SK-N-SH treated with all-trans-retinoic acid at 6 μM for 48 hours (cell line): ENCODE results near the gene SGPP1.

ENCODE experiments used
- CSDC2 ChIP-seq: fragments of 250-450 bp; sonication (Bioruptor Pico); IDR thresholded peaks from 2 replicates; pipeline ENCODE4 v1.5.0; 2020; ENCODE audit warnings: mild to moderate bottlenecking, moderate library complexity
- ESRRG ChIP-seq: fragments of 250-450 bp; sonication (Bioruptor Pico); IDR thresholded peaks from 2 replicates; pipeline ENCODE4 v1.6.1; 2021; ENCODE audit warnings: mild to moderate bottlenecking
- PATZ1 ChIP-seq: fragments of 250-450 bp; sonication (Bioruptor Pico); IDR thresholded peaks from 2 replicates; pipeline ENCODE4 v1.8.0; 2020; ENCODE audit warnings: mild to moderate bottlenecking, moderate library complexity, borderline replicate concordance
- PPARA ChIP-seq: fragments of 250-450 bp; sonication (Bioruptor Pico); IDR thresholded peaks from 2 replicates; pipeline ENCODE4 v1.5.0; 2020; ENCODE audit warnings: mild to moderate bottlenecking, borderline replicate concordance
- RARB ChIP-seq: fragments of 250-450 bp; sonication (Bioruptor Pico); IDR thresholded peaks from 2 replicates; pipeline ENCODE4 v1.8.0; 2021; ENCODE audit warnings: mild to moderate bottlenecking, moderate library complexity
- SNAI2 ChIP-seq: fragments of 250-450 bp; sonication (Bioruptor Pico); IDR thresholded peaks from 2 replicates; pipeline ENCODE4 v1.5.0; 2020; ENCODE audit warnings: mild to moderate bottlenecking, moderate library complexity
- TSHZ2 ChIP-seq: fragments of 250-450 bp; sonication (Bioruptor Pico); IDR thresholded peaks from 2 replicates; pipeline ENCODE4 v1.5.0; 2020; ENCODE audit warnings: mild to moderate bottlenecking, moderate library complexity
- ZNF565 ChIP-seq: fragments of 450-650 bp; formaldehyde crosslinking; conservative IDR thresholded peaks from 2 replicates; pipeline ENCODE4 v1.5.0; 2020; ENCODE audit warnings: low read depth, mild to moderate bottlenecking, moderate library complexity
- TF ChIP-seq, protein P1 (sequence below): fragments of 250-450 bp; sonication (Bioruptor Pico); IDR thresholded peaks from 2 replicates; pipeline ENCODE4 v1.5.1; 2020; ENCODE audit warnings: low read depth, mild to moderate bottlenecking, moderate library complexity

- TF ChIP-seq ESRRG (CRISPR knock-in tag) (no peak), PPARA (no peak), RARB (CRISPR knock-in tag) (no peak), PATZ1 (CRISPR knock-in tag) (no peak), CSDC2 (no peak), TSHZ2 (no peak), SNAI2 (CRISPR knock-in tag) (no peak), ZNF565 (no peak)
- TF ChIP-seq, protein P1, sequence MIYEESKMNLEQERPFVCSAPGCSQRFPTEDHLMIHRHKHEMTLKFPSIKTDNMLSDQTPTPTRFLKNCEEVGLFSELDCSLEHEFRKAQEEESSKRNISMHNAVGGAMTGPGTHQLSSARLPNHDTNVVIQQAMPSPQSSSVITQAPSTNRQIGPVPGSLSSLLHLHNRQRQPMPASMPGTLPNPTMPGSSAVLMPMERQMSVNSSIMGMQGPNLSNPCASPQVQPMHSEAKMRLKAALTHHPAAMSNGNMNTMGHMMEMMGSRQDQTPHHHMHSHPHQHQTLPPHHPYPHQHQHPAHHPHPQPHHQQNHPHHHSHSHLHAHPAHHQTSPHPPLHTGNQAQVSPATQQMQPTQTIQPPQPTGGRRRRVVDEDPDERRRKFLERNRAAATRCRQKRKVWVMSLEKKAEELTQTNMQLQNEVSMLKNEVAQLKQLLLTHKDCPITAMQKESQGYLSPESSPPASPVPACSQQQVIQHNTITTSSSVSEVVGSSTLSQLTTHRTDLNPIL (CRISPR knock-in tag) = no peak
Observed at GRCh38 chr14:63638493-63638892, 89.4 kb downstream of the SGPP1 start.
